K562 (cell line): Measurements from ENCODE around the gene SGSM2. TPM values are rescaled to one million over a fixed set of nuclear protein-coding genes. Genes with fewer than 3 reads are reported as not detected.

Experiments used
- DACH1 ChIP-seq: fragments of 450-650 bp; IDR thresholded peaks from 2 replicates; pipeline ENCODE4 v1.6.1; 2018; ENCODE audit not compliant: partially characterized antibody
- HDAC1 ChIP-seq, 2 experiments: fragments of 450-650 bp; IDR thresholded peaks; 2 replicates each; pipeline ENCODE4 v1.6.1; 2016 to 2017; ENCODE audit warnings: inconsistent platforms in 1 of 2, mild to moderate bottlenecking in 1 of 2, moderate library complexity in 1 of 2
- HEY1 ChIP-seq: fragments of 250-450 bp; sonication (Bioruptor Pico); IDR thresholded peaks from 2 replicates; pipeline ENCODE4 v1.5.0; 2020; ENCODE audit warnings: mild to moderate bottlenecking, moderate library complexity, borderline replicate concordance
- HIVEP1 ChIP-seq: fragments of 250-450 bp; sonication (Bioruptor Pico); IDR thresholded peaks from 2 replicates; pipeline ENCODE4 v1.4.0; 2020; ENCODE audit warnings: mild to moderate bottlenecking
- NFXL1 ChIP-seq: fragments of 450-650 bp; formaldehyde crosslinking; IDR thresholded peaks from 2 replicates; pipeline ENCODE4 v1.4.0; 2021; ENCODE audit warnings: mild to moderate bottlenecking
- POLR2G ChIP-seq: fragments of 200-400 bp; formaldehyde crosslinking; IDR thresholded peaks from 2 replicates; pipeline ENCODE4 v1.6.1; 2017; ENCODE audit warnings: low read depth, mild to moderate bottlenecking, antibody characterized with exemption, low read length, moderate library complexity
- RBM39 ChIP-seq: fragments of 200-400 bp; formaldehyde crosslinking; optimal IDR thresholded peaks from 2 replicates; pipeline ENCODE3; 2018; ENCODE audit warnings: low read depth, low read length
- TAF1 ChIP-seq: IDR thresholded peaks from 2 replicates; pipeline ENCODE4 v1.6.1; 2011; ENCODE audit warnings: mild to moderate bottlenecking, low read length, moderate library complexity; ENCODE audit not compliant: insufficient read depth, control insufficient read depth, severe bottlenecking; ENCODE audit errors: extremely low read depth
- ZNF589 ChIP-seq: fragments of 200-800 bp; sonication (Bioruptor generic); IDR thresholded peaks from 2 replicates; pipeline ENCODE4 v1.6.1; 2016; ENCODE audit warnings: low read depth, missing genetic modification characterization, missing compliant biosample characterization
- polyA plus RNA-seq, 8 experiments: library from polyadenylated mRNA; depleted of rRNA in 4 of 8; stranded (reverse) in 5 of 8; unstranded in 3 of 8; fragments of >200 nt; fragmentation: Nextera tagmentation in 2 of 8; fragmentation: Illumina TruSeq in 1 of 8; extraction: Ambion mirVana in 2 of 8; extraction: Trizol in 1 of 8; gene quantifications; 2 replicates each; pipeline versions ENCODE4 v1.2.1 to v1.2.3, GENCODE V29; 2011 to 2014; ENCODE audit warnings: inconsistent platforms in 1 of 8, missing spikeins in 1 of 8
- total RNA-seq, 7 experiments: library from RNA; depleted of rRNA in 6 of 7; stranded (reverse); fragments of >200 nt in 6 of 7; fragmentation: Illumina TruSeq in 2 of 7; extraction: Trizol in 2 of 7; gene quantifications; 2 replicates each; pipeline versions ENCODE4 v1.2.1 to v1.2.3, GENCODE V29; 2011 to 2021; ENCODE audit warnings: low replicate concordance in 1 of 7
- TF ChIP-seq, protein P1 (sequence below), 3 experiments: fragments of 200-800 bp in 1 of 3; fragments of 250-450 bp in 1 of 3; fragments of 450-650 bp in 1 of 3; sonication (Bioruptor Pico) in 1 of 3; sonication (Bioruptor generic) in 1 of 3; formaldehyde crosslinking in 1 of 3; IDR thresholded peaks; 2 replicates each; pipeline versions ENCODE4 v1.6.1 to v1.8.0; 2016 to 2022; ENCODE audit warnings: mild to moderate bottlenecking in 2 of 3, missing genetic modification characterization in 2 of 3, missing compliant biosample characterization in 1 of 3, moderate library complexity in 1 of 3
- TF ChIP-seq, protein P2 (sequence below): fragments of 250-450 bp; sonication (Bioruptor Pico); IDR thresholded peaks from 2 replicates; pipeline ENCODE4 v1.8.0; 2021; ENCODE audit warnings: moderate library complexity, mild to moderate bottlenecking, inconsistent platforms
- TF ChIP-seq, protein P3 (sequence below): fragments of 250-450 bp; sonication (Bioruptor Pico); IDR thresholded peaks from 2 replicates; pipeline ENCODE4 v1.4.0; 2020
- TF ChIP-seq, protein P4 (sequence below): fragments of 450-650 bp; IDR thresholded peaks from 2 replicates; pipeline ENCODE4 v1.6.1; 2014; ENCODE audit warnings: low read depth, mild to moderate bottlenecking, moderate library complexity, borderline replicate concordance
- TF ChIP-seq, protein P5 (sequence below): fragments of 250-450 bp; sonication (Bioruptor Pico); IDR thresholded peaks from 2 replicates; pipeline ENCODE4 v1.5.0; 2020; ENCODE audit warnings: mild to moderate bottlenecking

SGSM2 gene
- total and polyA plus RNA-seq, 9 of the 15 experiments (the other 6 are each of a cell fraction or from before 2014, with no cell fraction given) = 0.20 to 26.3 (median 14.8) TPM

DNA sequence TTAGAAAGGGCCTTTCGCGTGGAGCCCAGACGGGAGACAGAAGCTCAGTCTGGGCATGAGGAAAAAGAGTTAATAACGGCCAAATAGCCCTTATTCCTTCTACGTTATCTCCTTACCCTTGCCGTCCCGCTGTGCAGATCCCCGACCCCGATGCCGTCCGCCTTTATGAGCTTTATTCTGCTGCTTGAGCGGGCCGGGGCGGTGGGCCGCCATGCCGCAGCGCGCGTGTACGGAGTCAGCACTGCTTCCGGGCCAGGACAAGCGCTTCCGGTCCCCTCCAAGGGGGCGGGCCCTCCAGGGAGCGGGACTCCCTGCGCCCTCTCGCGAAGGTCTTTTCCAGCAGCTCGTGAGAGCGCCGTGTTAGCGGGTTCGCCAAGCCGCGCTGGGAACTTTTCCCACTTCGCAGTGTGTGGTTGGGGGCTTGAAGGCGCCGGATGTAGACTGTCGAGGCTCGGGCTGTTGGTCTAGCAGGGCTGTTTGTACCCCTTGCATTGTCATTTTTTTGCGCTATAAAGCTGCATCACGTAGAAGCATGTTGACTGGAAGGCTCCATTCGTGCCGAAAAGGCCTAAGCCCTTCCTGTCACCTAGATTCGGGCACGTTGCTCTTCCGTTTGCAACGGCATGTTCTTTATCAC lies 968 bp upstream of the SGSM2 start, which contains the start of gene TSR1 (continued):
- TF ChIP-seq, protein P1, sequence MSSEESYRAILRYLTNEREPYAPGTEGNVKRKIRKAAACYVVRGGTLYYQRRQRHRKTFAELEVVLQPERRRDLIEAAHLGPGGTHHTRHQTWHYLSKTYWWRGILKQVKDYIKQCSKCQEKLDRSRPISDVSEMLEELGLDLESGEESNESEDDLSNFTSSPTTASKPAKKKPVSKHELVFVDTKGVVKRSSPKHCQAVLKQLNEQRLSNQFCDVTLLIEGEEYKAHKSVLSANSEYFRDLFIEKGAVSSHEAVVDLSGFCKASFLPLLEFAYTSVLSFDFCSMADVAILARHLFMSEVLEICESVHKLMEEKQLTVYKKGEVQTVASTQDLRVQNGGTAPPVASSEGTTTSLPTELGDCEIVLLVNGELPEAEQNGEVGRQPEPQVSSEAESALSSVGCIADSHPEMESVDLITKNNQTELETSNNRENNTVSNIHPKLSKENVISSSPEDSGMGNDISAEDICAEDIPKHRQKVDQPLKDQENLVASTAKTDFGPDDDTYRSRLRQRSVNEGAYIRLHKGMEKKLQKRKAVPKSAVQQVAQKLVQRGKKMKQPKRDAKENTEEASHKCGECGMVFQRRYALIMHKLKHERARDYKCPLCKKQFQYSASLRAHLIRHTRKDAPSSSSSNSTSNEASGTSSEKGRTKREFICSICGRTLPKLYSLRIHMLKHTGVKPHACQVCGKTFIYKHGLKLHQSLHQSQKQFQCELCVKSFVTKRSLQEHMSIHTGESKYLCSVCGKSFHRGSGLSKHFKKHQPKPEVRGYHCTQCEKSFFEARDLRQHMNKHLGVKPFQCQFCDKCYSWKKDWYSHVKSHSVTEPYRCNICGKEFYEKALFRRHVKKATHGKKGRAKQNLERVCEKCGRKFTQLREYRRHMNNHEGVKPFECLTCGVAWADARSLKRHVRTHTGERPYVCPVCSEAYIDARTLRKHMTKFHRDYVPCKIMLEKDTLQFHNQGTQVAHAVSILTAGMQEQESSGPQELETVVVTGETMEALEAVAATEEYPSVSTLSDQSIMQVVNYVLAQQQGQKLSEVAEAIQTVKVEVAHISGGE (CRISPR knock-in tag; IDR thresholded peaks at IDR 0.05) = peak in 1 of 3 experiments; percentile 57; a peak in 2 of 6 replicates
- TF ChIP-seq HEY1 (CRISPR knock-in tag) (no peak), ZNF589 (CRISPR knock-in tag) (no peak), NFXL1 (CRISPR knock-in tag) (no peak), HIVEP1 (CRISPR knock-in tag) (no peak), RBM39 (no peak), POLR2G (peak; percentile 95), TAF1 (peak; percentile 86), DACH1 (no peak), HDAC1 (IDR thresholded peaks at IDR 0.05) (peak in 1 of 2 experiments; percentile 96; a peak in 2 of 4 replicates)
- TF ChIP-seq, protein P2, sequence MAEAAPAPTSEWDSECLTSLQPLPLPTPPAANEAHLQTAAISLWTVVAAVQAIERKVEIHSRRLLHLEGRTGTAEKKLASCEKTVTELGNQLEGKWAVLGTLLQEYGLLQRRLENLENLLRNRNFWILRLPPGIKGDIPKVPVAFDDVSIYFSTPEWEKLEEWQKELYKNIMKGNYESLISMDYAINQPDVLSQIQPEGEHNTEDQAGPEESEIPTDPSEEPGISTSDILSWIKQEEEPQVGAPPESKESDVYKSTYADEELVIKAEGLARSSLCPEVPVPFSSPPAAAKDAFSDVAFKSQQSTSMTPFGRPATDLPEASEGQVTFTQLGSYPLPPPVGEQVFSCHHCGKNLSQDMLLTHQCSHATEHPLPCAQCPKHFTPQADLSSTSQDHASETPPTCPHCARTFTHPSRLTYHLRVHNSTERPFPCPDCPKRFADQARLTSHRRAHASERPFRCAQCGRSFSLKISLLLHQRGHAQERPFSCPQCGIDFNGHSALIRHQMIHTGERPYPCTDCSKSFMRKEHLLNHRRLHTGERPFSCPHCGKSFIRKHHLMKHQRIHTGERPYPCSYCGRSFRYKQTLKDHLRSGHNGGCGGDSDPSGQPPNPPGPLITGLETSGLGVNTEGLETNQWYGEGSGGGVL (CRISPR knock-in tag) = no peak
- TF ChIP-seq, protein P3, sequence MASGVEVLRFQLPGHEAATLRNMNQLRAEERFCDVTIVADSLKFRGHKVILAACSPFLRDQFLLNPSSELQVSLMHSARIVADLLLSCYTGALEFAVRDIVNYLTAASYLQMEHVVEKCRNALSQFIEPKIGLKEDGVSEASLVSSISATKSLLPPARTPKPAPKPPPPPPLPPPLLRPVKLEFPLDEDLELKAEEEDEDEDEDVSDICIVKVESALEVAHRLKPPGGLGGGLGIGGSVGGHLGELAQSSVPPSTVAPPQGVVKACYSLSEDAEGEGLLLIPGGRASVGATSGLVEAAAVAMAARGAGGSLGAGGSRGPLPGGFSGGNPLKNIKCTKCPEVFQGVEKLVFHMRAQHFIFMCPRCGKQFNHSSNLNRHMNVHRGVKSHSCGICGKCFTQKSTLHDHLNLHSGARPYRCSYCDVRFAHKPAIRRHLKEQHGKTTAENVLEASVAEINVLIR = no peak
- TF ChIP-seq, protein P4, sequence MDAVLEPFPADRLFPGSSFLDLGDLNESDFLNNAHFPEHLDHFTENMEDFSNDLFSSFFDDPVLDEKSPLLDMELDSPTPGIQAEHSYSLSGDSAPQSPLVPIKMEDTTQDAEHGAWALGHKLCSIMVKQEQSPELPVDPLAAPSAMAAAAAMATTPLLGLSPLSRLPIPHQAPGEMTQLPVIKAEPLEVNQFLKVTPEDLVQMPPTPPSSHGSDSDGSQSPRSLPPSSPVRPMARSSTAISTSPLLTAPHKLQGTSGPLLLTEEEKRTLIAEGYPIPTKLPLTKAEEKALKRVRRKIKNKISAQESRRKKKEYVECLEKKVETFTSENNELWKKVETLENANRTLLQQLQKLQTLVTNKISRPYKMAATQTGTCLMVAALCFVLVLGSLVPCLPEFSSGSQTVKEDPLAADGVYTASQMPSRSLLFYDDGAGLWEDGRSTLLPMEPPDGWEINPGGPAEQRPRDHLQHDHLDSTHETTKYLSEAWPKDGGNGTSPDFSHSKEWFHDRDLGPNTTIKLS = peak; percentile 71; the same call in 1 of the 2 replicates
- TF ChIP-seq, protein P5, sequence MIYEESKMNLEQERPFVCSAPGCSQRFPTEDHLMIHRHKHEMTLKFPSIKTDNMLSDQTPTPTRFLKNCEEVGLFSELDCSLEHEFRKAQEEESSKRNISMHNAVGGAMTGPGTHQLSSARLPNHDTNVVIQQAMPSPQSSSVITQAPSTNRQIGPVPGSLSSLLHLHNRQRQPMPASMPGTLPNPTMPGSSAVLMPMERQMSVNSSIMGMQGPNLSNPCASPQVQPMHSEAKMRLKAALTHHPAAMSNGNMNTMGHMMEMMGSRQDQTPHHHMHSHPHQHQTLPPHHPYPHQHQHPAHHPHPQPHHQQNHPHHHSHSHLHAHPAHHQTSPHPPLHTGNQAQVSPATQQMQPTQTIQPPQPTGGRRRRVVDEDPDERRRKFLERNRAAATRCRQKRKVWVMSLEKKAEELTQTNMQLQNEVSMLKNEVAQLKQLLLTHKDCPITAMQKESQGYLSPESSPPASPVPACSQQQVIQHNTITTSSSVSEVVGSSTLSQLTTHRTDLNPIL (CRISPR knock-in tag) = no peak
